PC-9 (cell line): ENCODE data around the gene TRIM28.

ENCODE experiments used
- EZH2 ChIP-seq: fragments of 200-600 bp; sonication (generic); IDR thresholded peaks from 2 replicates; pipeline ENCODE4 v1.8.0; 2017; ENCODE audit warnings: antibody characterized with exemption, low read depth
- TF ChIP-seq, protein P1 (sequence below): fragments of 200-600 bp; sonication (generic); conservative IDR thresholded peaks from 2 replicates; pipeline ENCODE4 v1.6.1; 2017; ENCODE audit warnings: mixed run types, antibody characterized with exemption, mild to moderate bottlenecking, moderate library complexity

DNA sequence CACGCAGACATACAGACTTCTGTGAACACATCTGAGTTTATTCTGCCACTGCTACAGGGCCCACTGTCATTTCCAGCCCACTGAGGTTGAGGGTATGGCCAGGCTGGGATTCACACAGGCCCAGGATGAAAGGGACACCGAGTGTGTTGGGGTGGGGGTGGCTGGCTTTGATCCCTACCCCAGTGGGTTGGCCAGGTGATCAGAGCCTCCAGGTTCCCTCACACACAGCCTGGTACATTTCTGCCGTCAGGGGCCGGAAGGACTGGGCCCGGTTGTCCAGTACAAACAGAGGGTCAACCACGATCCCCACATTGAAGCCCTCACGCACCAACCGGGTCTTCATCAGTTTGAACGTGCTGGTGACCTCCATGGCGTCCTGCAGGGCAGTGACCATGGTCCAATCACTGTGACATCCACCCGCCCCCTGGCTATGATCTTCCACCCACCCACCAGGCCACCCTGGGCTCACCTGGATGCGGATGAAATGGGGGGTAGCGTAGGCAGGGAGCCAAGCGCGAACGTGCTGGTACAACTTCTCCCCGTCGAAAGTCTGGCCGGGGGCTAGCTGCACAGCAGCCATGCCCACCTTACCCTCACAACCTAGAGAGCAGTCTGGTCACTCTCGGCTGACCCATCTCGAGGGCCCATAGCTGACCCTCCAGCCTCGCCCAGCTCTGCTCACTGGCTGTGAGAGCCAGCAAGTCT lies 45.4 kb upstream of the TRIM28 start:
- TF ChIP-seq, protein P1, sequence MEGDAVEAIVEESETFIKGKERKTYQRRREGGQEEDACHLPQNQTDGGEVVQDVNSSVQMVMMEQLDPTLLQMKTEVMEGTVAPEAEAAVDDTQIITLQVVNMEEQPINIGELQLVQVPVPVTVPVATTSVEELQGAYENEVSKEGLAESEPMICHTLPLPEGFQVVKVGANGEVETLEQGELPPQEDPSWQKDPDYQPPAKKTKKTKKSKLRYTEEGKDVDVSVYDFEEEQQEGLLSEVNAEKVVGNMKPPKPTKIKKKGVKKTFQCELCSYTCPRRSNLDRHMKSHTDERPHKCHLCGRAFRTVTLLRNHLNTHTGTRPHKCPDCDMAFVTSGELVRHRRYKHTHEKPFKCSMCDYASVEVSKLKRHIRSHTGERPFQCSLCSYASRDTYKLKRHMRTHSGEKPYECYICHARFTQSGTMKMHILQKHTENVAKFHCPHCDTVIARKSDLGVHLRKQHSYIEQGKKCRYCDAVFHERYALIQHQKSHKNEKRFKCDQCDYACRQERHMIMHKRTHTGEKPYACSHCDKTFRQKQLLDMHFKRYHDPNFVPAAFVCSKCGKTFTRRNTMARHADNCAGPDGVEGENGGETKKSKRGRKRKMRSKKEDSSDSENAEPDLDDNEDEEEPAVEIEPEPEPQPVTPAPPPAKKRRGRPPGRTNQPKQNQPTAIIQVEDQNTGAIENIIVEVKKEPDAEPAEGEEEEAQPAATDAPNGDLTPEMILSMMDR = no peak
- TF ChIP-seq EZH2 = no peak
